H1 (cell line): ENCODE data around the gene ZNF584. TPM values are rescaled to one million over a fixed set of nuclear protein-coding genes. Genes with fewer than 3 reads are reported as not detected.
A peak's percentile ranks its signal among the peaks of the same experiment; 100 is the strongest.

ENCODE experiments used
- CBX5 ChIP-seq: fragments of 300-800, 300-1000 bp; sonication (generic); IDR thresholded peaks from 2 replicates; pipeline ENCODE4 v1.7.1; 2016; ENCODE audit warnings: antibody characterized with exemption, low read length, low read depth
- CBX8 ChIP-seq: fragments of 300-800, 300-1000 bp; sonication (generic); IDR thresholded peaks from 2 replicates; pipeline ENCODE4 v1.7.1; 2016; ENCODE audit warnings: low read depth, low read length, borderline replicate concordance
- CHD1 ChIP-seq: IDR thresholded peaks from 2 replicates; pipeline ENCODE4 v1.6.1; 2012; ENCODE audit warnings: low read depth, low read length, improper control_type of control experiment
- CREB1 ChIP-seq: IDR thresholded peaks from 2 replicates; pipeline ENCODE4 v1.6.1; 2012; ENCODE audit warnings: inconsistent platforms
- EGR1 ChIP-seq: IDR thresholded peaks from 2 replicates; pipeline ENCODE4 v1.6.1; 2011; ENCODE audit warnings: low read depth, low read length, borderline replicate concordance
- polyA plus RNA-seq, 7 experiments: library from polyadenylated mRNA; depleted of rRNA in 3 of 7; stranded (reverse) in 5 of 7; unstranded in 2 of 7; fragments of >200 nt in 5 of 7; fragments of 200-250 nt in 2 of 7; gene quantifications; 1 replicate in 5 of 7; 2 replicates in 1 of 7; 4 replicates in 1 of 7; pipeline versions ENCODE4 v1.2.1 to v1.2.3, GENCODE V29; 2011 to 2013; ENCODE audit warnings: missing spikeins in 2 of 7, mixed read lengths in 2 of 7
- total RNA-seq: library from RNA; stranded (reverse); fragmentation: NEBNext Ultra II Directional; extraction: Animal tissue kit (Norgen Biotek cat#: 25700); gene quantifications from 2 replicates; pipeline ENCODE4 v1.2.1, GENCODE V29; 2021

The ZNF584 gene
- total and polyA plus RNA-seq, 2 of the 8 experiments (the other 6 are each of a cell fraction or from before 2014, with no cell fraction given) = 2.5 to 5.2 TPM

- no peak for TF ChIP-seq CBX5
- no peak for TF ChIP-seq CBX8
- TF ChIP-seq CREB1 = peak; percentile 80
- TF ChIP-seq EGR1 = peak; percentile 82; the same call in 1 of the 2 replicates
- TF ChIP-seq CHD1 = no peak
Observed at GRCh38 chr19:58408152-58409009, at the start of gene ZNF584 (continued).
